IMR-90 (cell line): ENCODE measurements around the gene RASSF3. TPM values are rescaled to one million over a fixed set of nuclear protein-coding genes. Genes with fewer than 3 reads are reported as not detected.

Experiments
- ATAC-seq: fragments of 200-7000 bp; cut with Tn5 transposase; 2 replicates; pipeline ENCODE4 v1.9.1; 2020; ENCODE audit warnings: low read depth, mild to moderate bottlenecking, moderate library complexity
- BruUV-seq: library from RNA; stranded (reverse); fragments of 400-500 nt; replicated peaks from 2 replicates; lab custom pipeline; 2021; lab: Mats Ljungman, UMichigan
- CTCF ChIA-PET: fragments of 300-600 bp; formaldehyde crosslinking; extraction: SDS; loops from one replicate; lab custom pipeline; 2021; ENCODE audit warnings: antibody characterized with exemption; lab: Yijun Ruan, JAX
- POLR2A ChIA-PET: fragments of 300-600 bp; sonication (Branson Sonifier 250); formaldehyde crosslinking; loops from one replicate; lab custom pipeline; 2022; ENCODE audit warnings: antibody characterized with exemption; ENCODE audit not compliant: unreplicated experiment; lab: Charles Lee
- DNase-seq: peaks from one replicate; pipeline ENCODE4 v3.0.0; 2013
- H2AFZ ChIP-seq: replicated peaks from 2 replicates; pipeline ENCODE3; 2013; ENCODE audit warnings: low read length, mild to moderate bottlenecking; ENCODE audit not compliant: poor library complexity
- H2AK5ac ChIP-seq: 2 replicates; pipeline ENCODE4 v1.6.1; 2013; ENCODE audit warnings: low read depth, low read length, inconsistent platforms
- H2AK9ac ChIP-seq: replicated peaks from 2 replicates; pipeline ENCODE3; 2013; ENCODE audit warnings: mild to moderate bottlenecking, low read depth, low read length, moderate library complexity; ENCODE audit not compliant: poor library complexity
- H2BK120ac ChIP-seq: 2 replicates; pipeline ENCODE4 v1.6.1; 2013; ENCODE audit warnings: low read depth, low read length, inconsistent platforms
- H2BK15ac ChIP-seq: 3 replicates; pipeline ENCODE4 v1.6.1; 2013; ENCODE audit warnings: low read depth, low read length, inconsistent platforms
- H2BK20ac ChIP-seq: 2 replicates; pipeline ENCODE4 v1.6.1; 2013; ENCODE audit warnings: low read depth, mild to moderate bottlenecking, inconsistent platforms, low read length, moderate library complexity
- H2BK5ac ChIP-seq: 2 replicates; pipeline ENCODE4 v1.6.1; 2013; ENCODE audit warnings: mild to moderate bottlenecking, low read depth, low read length, inconsistent platforms; ENCODE audit not compliant: poor library complexity, severe bottlenecking
- H3K14ac ChIP-seq: replicated peaks from 2 replicates; pipeline ENCODE4 v1.6.1; 2013; ENCODE audit warnings: low read depth, low read length, inconsistent platforms
- H3K18ac ChIP-seq: 2 replicates; pipeline ENCODE4 v1.6.1; 2013; ENCODE audit warnings: low read depth, low read length, control low read depth
- H3K23ac ChIP-seq: 2 replicates; pipeline ENCODE4 v1.6.1; 2013; ENCODE audit warnings: low read depth, low read length, inconsistent platforms
- H3K27ac ChIP-seq: 2 replicates; pipeline ENCODE4 v1.5.1; 2013; ENCODE audit warnings: mild to moderate bottlenecking, control low read depth, low read length; ENCODE audit not compliant: insufficient read depth
- H3K27me3 ChIP-seq: 2 replicates; pipeline ENCODE4 v1.6.1; 2013; ENCODE audit warnings: low read length; ENCODE audit not compliant: control insufficient read depth, insufficient read depth
- H3K36me3 ChIP-seq: 2 replicates; pipeline ENCODE4 v1.6.1; 2013; ENCODE audit warnings: low read length, mixed read lengths; ENCODE audit not compliant: control insufficient read depth, insufficient read depth
- H3K4ac ChIP-seq: 2 replicates; pipeline ENCODE4 v1.6.1; 2013; ENCODE audit warnings: low read depth, low read length, inconsistent platforms
- H3K4me1 ChIP-seq: 2 replicates; pipeline ENCODE4 v1.6.1; 2013; ENCODE audit warnings: low read length, mixed read lengths; ENCODE audit not compliant: control insufficient read depth, insufficient read depth
- H3K4me2 ChIP-seq: 2 replicates; pipeline ENCODE4 v1.6.1; 2013; ENCODE audit warnings: low read depth, mild to moderate bottlenecking, control low read depth, low read length, moderate library complexity
- H3K4me3 ChIP-seq: 2 replicates; pipeline ENCODE4 v1.5.1; 2013; ENCODE audit warnings: low read depth, mild to moderate bottlenecking, control low read depth, low read length, moderate library complexity; ENCODE audit not compliant: insufficient read depth
- H3K56ac ChIP-seq: 2 replicates; pipeline ENCODE4 v1.6.1; 2013; ENCODE audit warnings: low read length, inconsistent platforms; ENCODE audit not compliant: insufficient read depth; ENCODE audit errors: extremely low read depth
- H3K79me1 ChIP-seq, 2 experiments: 2 replicates each; pipeline ENCODE4 v1.6.1; 2013; ENCODE audit warnings: low read length in 2 of 2, inconsistent platforms in 1 of 2, low read depth in 1 of 2
- H3K9ac ChIP-seq: 2 replicates; pipeline ENCODE4 v1.6.1; 2013; ENCODE audit warnings: low read depth, low read length, control low read depth
- H3K9me1 ChIP-seq: 2 replicates; pipeline ENCODE4 v1.6.1; 2013; ENCODE audit warnings: low read length, inconsistent platforms; ENCODE audit not compliant: insufficient read depth
- H3K9me3 ChIP-seq: 2 replicates; pipeline ENCODE4 v1.6.1; 2013; ENCODE audit warnings: low read length; ENCODE audit not compliant: control insufficient read depth, insufficient read depth
- H4K20me1 ChIP-seq: 2 replicates; pipeline ENCODE4 v1.6.1; 2013; ENCODE audit warnings: low read length, inconsistent platforms; ENCODE audit not compliant: insufficient read depth
- H4K5ac ChIP-seq: 2 replicates; pipeline ENCODE4 v1.6.1; 2013; ENCODE audit warnings: mild to moderate bottlenecking, low read depth, low read length, control low read depth
- H4K8ac ChIP-seq, 2 experiments: 2 replicates each; pipeline ENCODE4 v1.6.1; 2013; ENCODE audit warnings: low read depth in 2 of 2, low read length in 2 of 2, control low read depth in 1 of 2, inconsistent platforms in 1 of 2
- H4K91ac ChIP-seq: 2 replicates; pipeline ENCODE4 v1.6.1; 2013; ENCODE audit warnings: low read depth, low read length, inconsistent platforms; ENCODE audit not compliant: insufficient read depth
- CEBPB ChIP-seq: IDR thresholded peaks from 2 replicates; pipeline ENCODE4 v1.6.1; 2012; ENCODE audit warnings: low read depth, low read length, improper control_type of control experiment
- CHD1 ChIP-seq: IDR thresholded peaks from 2 replicates; pipeline ENCODE4 v1.6.1; 2012; ENCODE audit warnings: low read depth, low read length, improper control_type of control experiment
- CTCF ChIP-seq: conservative IDR thresholded peaks from 2 replicates; pipeline ENCODE4 v1.5.1; 2012; ENCODE audit warnings: mild to moderate bottlenecking, low read depth, low read length, improper control_type of control experiment
- ELK1 ChIP-seq: fragments of 150-350 bp; IDR thresholded peaks from 2 replicates; pipeline ENCODE4 v1.6.1; 2016; ENCODE audit warnings: low read depth, mild to moderate bottlenecking, low read length, moderate library complexity, borderline replicate concordance
- FOS ChIP-seq: fragments of 150-350 bp; IDR thresholded peaks from 2 replicates; pipeline ENCODE4 v1.6.1; 2016; ENCODE audit warnings: low read depth, low read length
- MAFK ChIP-seq: IDR thresholded peaks from 2 replicates; pipeline ENCODE4 v1.6.1; 2012; ENCODE audit warnings: low read depth, low read length, improper control_type of control experiment
- MAZ ChIP-seq: IDR thresholded peaks from 2 replicates; pipeline ENCODE4 v1.6.1; 2012; ENCODE audit warnings: low read depth, mild to moderate bottlenecking, low read length, improper control_type of control experiment, moderate library complexity, borderline replicate concordance
- MXI1 ChIP-seq: IDR thresholded peaks from 2 replicates; pipeline ENCODE4 v1.6.1; 2012; ENCODE audit warnings: low read depth, mild to moderate bottlenecking, low read length, moderate library complexity, borderline replicate concordance
- NFE2L2 ChIP-seq: fragments of 150-350 bp; IDR thresholded peaks from 2 replicates; pipeline ENCODE4 v1.6.1; 2016; ENCODE audit warnings: low read depth, mild to moderate bottlenecking, low read length
- POLR2A ChIP-seq: IDR thresholded peaks from 2 replicates; pipeline ENCODE4 v1.6.1; 2012; ENCODE audit warnings: mild to moderate bottlenecking, low read depth, low read length
- RAD21 ChIP-seq: IDR thresholded peaks from 2 replicates; pipeline ENCODE4 v1.6.1; 2012; ENCODE audit warnings: low read length, improper control_type of control experiment
- RCOR1 ChIP-seq: IDR thresholded peaks from 2 replicates; pipeline ENCODE4 v1.6.1; 2012; ENCODE audit warnings: mild to moderate bottlenecking, low read length, improper control_type of control experiment; ENCODE audit not compliant: insufficient replicate concordance
- RFX5 ChIP-seq: IDR thresholded peaks from 2 replicates; pipeline ENCODE4 v1.8.0; 2012; ENCODE audit warnings: low read depth, mild to moderate bottlenecking, low read length, moderate library complexity
- SMC3 ChIP-seq: fragments of 150-350 bp; IDR thresholded peaks from 2 replicates; pipeline ENCODE4 v1.6.1; 2016; ENCODE audit warnings: low read depth, mild to moderate bottlenecking, antibody characterized with exemption, low read length, moderate library complexity
- USF2 ChIP-seq: fragments of 150-350 bp; IDR thresholded peaks from 2 replicates; pipeline ENCODE4 v1.6.1; 2017; ENCODE audit warnings: mild to moderate bottlenecking, antibody characterized with exemption, low read length, low read depth
- WGBS, 2 experiments: methylation state at CpG; one replicate each; pipeline versions ENCODE4 v1.1.5 to v1.1.7; 2013; ENCODE audit warnings: missing lambda C conversion rate in 2 of 2; ENCODE audit not compliant: insufficient read length in 1 of 2; ENCODE audit errors: extremely low coverage in 2 of 2; 5-methylcytosine and 5-hydroxymethylcytosine counted together
- dilution Hi-C: fragments of 300-500 bp; cut with HindIII; formaldehyde crosslinking; loops from one replicate; pipeline ENCODE4 v1.14.3; 2018; ENCODE audit warnings: low sequenced_read_pairs; ENCODE audit not compliant: unreplicated experiment
- in situ Hi-C: fragments of 300-500 bp; cut with MboI; formaldehyde crosslinking; loops from 3 replicates; pipeline ENCODE4 v1.14.3; 2019; ENCODE audit warnings: low sequenced_read_pairs, inconsistent platforms, mixed read lengths
- intact Hi-C: fragments of 100-400 bp; cut with micrococcal nuclease; formaldehyde crosslinking; loops from 2 replicates; pipeline ENCODE4 v1.10.0; 2022
- polyA plus RNA-seq, 3 experiments: library from polyadenylated mRNA; depleted of rRNA; stranded (reverse); fragments of >200 nt; gene quantifications; 2 replicates each; pipeline ENCODE4 v1.2.3, GENCODE V29; 2012; ENCODE audit warnings: low replicate concordance in 1 of 3
- total RNA-seq: library from RNA; depleted of rRNA; stranded (reverse); fragments of >200 nt; gene quantifications from 2 replicates; pipeline ENCODE4 v1.2.3, GENCODE V29; 2012

RASSF3 gene
- total and polyA plus RNA-seq, 2 of the 4 experiments (the other 2 are of a cell fraction) = 18.7 to 39.3 TPM

- Histone ChIP-seq H2BK20ac (peak overlapping the region; percentile 54), H3K27ac (peak overlapping the region; percentile 30; the same call in 1 of the 2 replicates), H3K27me3 (0 out of 2 replicates have a peak, but pooled peaks cover 2% of the 10 kb centered on the region), H3K23ac (no peak overlapping the region), H4K91ac (peak overlapping the region; percentile 50; the same call in 1 of the 2 replicates), H4K5ac (no peak overlapping the region), H4K20me1 (no peaks in the 10 kb centered on the region), H2AFZ (no peak overlapping the region), H2BK120ac (peak overlapping the region; percentile 65), H2AK5ac (peak overlapping the region; percentile 32; the same call in 1 of the 2 replicates), H3K14ac (no peak overlapping the region; the same call in 1 of the 2 replicates), H3K9me3 (no peaks in the 10 kb centered on the region), H3K4me2 (peak overlapping the region; percentile 15; the same call in 1 of the 2 replicates), H2AK9ac (no peak overlapping the region), H3K18ac (peak overlapping the region; percentile 25; the same call in 1 of the 2 replicates), H4K8ac (peak overlapping the region in 1 of 2 experiments; percentile 19; a peak in 1 of 4 replicates), H3K79me1 (no peaks in the 10 kb centered on the region), H2BK15ac (no peak overlapping the region; the same call in 2 of the 3 replicates), H3K4me3 (no peak overlapping the region), H3K4me1 (peaks cover 18% of the 10 kb centered on the region), H2BK5ac (peak overlapping the region; percentile 23), H3K56ac (no peak overlapping the region), H3K36me3 (no peaks in the 10 kb centered on the region), H3K4ac (peak overlapping the region; percentile 34), H3K9me1 (no peaks in the 10 kb centered on the region), H3K9ac (no peak overlapping the region)
- dilution Hi-C loops (no loop called here), in situ Hi-C loops (no loop called here), intact Hi-C loops (no loop called here)
- peak; percentile 86 for ATAC-seq
- ChIA-PET POLR2A (no interaction called here), CTCF (interaction anchor here (0.6 kb wide), 1 partner anchor 45 kb away, joined by 3 read pairs; no protein-coding TSS in a partner anchor)
- no CpG with 5 or more reads among the region's 2 CpGs for WGBS, 2 experiments
- peak; percentile 63 for DNase-seq
- TF ChIP-seq MAFK = no peak
- TF ChIP-seq RFX5 = no peak
- TF ChIP-seq MAZ = no peak
- no peak for TF ChIP-seq CHD1
- no peak for TF ChIP-seq SMC3
- TF ChIP-seq MXI1 = no peak
- TF ChIP-seq NFE2L2 = no peak
- no peak for TF ChIP-seq CEBPB
- TF ChIP-seq POLR2A = no peak
- no peak for TF ChIP-seq RCOR1
- TF ChIP-seq RAD21 = no peak
- no peak for TF ChIP-seq USF2
- no peak for TF ChIP-seq CTCF
- no peak for TF ChIP-seq FOS
- no peak for TF ChIP-seq ELK1
- no TSS peak for BruUV-seq
Observed at GRCh38 chr12:64580681-64581080, 29.6 kb upstream of the RASSF3 start.
